EL (cell line): ENCODE data around the gene MEGF6.
A peak's percentile ranks its signal among the peaks of the same experiment; 100 is the strongest.

ENCODE experiments used
- DNase-seq: peaks from one replicate; pipeline ENCODE4 v3.0.0-alpha.2; 2016

Gene MEGF6

GRCh38 chr1:3568815-3569435 is 42.4 kb downstream of the MEGF6 start:
- no peak for DNase-seq

DNA sequence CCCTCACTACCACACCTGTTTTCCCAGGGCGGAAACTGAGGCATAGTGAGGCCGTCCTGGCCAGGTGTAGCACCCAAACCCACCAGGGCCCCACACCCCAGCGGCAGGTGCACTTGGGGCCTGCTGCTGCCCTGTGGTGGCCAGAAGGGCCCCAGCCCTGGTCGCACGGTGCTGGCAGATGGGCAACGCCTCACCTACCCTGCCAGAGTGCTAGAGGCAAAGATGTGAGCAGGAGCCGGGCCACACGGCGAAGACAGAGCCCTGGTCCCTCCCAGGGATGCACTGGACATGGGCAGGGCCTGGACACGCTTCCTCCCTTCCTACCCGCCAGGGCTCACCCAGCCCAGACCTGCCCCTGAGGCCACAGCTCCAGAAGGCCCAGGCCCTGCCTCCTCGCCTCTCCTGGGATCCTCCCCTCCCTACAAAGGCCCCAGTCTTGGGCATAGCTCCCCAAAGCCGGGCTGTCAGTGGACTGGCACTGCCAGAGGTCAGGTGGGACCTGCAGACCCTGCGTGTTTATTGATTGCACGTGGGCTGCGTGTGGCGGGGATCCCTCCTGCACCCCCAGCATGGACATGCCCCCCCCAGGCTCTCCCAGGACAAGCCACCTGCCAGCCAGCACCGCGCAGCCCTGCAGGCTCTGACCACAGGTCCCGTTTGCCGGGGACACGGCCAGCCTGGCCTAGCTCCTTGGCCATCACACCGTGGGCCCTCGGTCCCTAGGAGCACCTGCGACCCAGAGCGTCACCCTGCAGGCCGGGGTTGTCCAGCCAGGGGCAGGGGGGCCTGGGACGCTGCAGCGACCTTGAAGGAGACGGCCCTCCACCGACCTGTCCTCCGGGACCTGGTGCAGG is 44.1 kb downstream of the MEGF6 start:
- DNase-seq, result no peak

DNA sequence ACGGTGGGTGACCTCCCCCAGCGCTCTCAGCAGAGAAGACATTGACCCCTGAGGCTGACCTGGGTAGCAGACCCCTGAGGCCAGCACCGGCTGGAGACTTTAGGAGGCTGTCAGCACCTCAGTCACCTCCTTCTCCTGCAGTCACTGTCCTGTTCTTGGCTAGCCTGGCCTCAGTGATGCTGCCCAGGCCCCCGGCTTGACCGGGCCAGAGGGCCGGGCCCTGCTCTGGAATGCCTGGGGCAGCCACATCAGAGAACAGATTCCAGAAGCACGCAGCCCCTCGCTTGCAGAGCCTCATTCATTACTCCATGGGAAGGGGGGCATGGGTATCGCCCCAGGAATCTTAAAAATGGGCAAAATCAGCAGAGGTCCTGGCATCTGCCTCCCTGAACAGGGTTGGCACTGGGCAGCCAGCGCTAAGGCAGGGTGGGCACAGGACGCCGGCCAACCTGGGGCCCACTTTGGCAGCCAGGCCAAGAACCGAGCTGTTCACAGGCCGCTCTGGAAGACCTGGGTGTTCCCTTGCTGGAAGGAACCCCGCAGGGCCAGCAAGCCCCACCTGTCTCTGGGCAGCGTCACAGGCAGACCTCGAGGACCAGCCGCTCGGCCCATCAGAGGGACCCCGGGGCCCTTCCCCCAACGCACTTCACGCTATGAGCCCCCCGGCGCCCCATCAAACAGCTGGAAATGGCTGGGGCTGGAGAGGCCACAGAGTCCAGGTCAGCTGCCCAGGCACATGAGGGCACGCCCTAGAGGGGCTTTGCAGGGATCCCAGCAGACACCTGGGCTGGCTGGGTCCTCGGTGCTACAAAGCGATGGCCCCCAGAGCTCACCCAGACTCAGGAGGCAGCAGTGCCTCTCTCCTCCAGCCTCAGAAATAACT is 45.1 kb downstream of the MEGF6 start:
- DNase-seq, result no peak

DNA sequence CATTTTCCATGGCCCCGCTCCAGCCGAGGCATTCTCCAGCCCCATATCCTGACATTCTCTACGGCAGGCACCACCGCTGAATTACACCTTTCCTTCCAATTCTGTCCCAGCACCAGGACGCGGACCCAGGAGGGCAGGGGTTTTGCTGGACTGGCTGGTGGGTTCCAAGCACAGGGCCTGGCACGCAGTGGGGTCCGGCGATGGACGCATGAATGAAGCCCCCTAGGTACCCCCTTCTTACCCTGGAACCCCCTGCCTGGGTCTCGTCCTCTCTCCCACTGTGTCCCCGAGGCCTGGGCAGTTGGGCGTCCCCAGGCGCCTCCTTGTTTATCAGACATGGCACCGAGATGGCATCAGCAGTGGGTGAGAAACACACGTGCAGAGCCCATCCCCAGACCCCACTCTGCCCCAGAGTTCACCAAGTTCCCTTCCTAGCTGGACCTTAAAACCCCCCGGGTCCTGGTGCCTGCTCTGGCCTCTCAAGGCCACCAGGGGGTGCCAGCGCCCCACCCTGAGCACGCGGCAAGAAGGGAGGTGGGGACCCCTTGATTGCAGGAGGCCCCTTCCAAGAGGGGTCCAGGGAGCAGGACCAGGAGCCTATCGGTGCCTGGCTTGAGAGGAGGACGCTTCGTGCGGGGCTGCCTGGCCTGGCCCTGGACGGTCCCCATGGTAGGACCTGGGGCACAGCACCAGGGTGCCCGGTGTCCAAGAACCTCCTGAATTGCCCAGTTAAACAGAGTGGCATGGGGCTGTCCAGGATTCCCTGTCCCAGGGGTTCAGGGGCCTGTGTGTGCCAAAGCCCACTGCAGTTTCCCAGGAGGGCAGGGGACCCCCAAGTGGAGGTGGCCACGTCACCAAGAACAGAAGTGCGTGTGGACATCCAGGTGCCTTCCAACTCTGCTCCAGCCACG is 46.1 kb downstream of the MEGF6 start:
- peak; percentile 26 for DNase-seq

GRCh38 chr1:3563610-3564009 is 47.7 kb downstream of the MEGF6 start:
- no peak for DNase-seq

DNA sequence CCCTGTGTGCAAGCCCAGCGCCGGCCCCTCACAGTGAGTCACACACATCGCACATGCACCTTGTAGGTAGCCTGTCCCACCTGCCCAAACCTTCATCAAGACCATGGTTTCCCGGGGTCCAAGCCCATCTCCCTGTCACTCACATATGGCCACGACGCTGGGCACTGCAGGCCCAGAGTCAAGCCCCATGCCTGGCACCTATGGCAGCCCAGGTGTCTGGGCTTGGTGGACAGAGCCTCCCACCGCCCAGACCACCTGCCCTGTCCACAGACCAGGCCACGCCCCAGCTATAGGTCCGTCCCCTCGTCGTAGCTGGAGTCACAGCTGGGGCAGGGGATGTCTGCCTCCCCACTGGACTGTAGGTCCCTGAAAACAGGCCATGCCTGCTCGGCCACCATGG is 48.2 kb downstream of the MEGF6 start:
- no peak for DNase-seq

DNA sequence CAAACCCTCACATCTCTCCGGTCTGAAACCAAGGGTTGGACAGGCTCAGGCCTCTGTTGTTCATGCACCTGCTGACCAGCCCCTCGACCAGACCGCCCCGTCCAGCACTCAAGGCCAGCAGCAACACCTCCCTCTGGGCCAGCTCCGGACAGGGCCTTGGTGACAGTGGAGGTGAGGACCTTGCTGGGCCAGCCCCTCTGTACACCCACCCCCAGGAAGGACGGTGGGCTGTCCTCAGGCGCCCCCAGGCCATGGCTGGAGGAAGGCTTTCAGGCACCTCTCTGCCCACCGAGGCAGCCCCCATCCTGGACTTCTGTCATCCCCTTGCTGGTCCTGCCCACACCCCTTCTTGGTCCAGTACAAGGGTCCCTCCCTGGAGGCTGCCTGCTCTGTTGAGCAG is 48.6 kb downstream of the MEGF6 start:
- no peak for DNase-seq

- no peak for DNase-seq
Measured at GRCh38 chr1:3561702-3562101, 49.6 kb downstream of the MEGF6 start.

DNA sequence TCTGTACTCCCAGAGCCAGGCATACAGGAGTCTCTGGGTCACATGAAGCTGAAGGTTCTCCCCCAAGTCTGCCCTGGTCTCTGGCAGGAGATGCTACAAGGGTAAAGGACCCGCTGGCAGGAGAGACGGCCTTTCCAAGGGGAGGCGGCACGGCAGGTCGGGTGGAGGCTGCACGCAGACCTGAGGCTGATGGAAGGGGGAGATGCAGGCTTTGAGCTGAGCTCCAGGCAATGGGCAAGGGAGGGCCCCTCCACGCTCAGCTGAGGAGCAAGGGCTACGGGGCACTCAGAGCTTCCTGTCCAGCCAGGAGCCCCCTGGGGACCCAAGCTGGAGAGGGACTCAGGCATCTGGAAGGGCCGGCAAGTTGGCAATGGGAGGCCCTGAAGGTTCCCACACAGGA is 50.3 kb downstream of the MEGF6 start:
- DNase-seq, result no peak

- DNase-seq, result no peak
Measured at GRCh38 chr1:3560251-3560871, 50.9 kb downstream of the MEGF6 start.

DNA sequence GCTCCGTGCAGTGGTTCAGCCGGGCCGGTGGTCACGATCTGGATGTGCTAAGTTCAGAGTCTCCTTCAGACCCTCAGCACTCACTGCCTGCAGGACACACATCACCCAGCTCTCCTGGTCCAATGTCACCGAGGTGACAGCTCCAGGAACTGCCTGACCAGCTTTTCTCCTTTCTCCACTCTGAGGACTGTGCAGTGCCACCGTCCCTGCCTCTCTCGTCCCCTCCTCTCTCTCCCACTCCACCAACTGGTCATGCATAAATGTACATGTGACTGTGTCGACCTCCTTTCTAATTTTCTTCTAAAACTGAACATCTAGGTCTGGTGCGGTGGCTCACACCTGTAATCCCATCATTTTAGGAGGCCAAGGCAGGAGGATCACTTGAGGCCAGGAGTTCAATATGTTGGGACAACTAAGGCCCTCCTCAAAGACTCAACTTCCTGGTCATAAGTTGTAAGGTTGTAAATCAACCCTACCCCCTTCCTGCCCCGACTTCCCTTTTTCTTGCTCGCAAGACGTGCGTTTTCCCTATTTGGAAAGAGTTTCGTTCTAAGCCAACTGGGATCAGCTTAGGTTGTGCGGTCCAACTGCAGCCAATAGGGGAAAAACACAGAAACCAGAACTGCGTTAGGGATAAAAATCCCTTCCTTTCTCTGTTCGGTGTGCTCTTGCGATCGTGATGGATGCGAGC is 53.1 kb downstream of the MEGF6 start:
- DNase-seq, result no peak

- no peak for DNase-seq
Measured at GRCh38 chr1:3557366-3557765, 53.9 kb downstream of the MEGF6 start.

DNA sequence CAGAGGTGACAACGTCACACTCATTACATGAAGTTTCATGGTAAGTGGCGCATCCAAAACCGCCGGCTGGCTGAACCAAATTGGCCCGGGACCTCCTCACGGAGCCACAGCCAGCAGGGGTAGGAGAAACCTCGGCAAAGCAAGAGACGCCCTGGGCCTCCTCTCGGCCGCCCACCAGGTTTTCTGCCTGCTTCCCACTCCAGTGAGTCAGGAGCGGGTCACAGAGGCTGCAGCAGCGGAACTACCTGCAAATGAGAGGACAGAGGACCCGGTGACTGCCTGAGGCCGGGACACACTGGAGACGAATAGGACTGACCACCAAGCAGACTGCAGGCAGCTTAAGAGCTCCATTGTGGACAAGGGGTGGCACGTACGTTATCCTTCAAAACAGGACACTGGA is 55.0 kb downstream of the MEGF6 start:
- DNase-seq, result no peak

- no peak for DNase-seq
Measured at GRCh38 chr1:3555131-3555920, 56.0 kb downstream of the MEGF6 start.

DNA sequence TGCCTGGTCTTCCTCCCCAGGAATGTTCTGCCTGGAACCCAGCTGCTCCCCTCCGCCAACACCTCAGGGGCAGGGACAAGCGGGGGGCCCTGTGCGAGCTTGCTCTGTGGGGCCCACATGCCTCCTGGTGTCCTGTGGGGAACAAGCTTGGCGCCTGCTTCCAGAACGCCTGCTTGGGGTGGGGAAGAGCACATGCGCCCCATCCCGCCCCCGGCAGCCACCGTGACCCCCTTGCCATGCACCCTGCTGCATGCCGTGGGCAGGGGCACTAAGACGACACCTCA is 57.4 kb downstream of the MEGF6 start:
- DNase-seq, result no peak

DNA sequence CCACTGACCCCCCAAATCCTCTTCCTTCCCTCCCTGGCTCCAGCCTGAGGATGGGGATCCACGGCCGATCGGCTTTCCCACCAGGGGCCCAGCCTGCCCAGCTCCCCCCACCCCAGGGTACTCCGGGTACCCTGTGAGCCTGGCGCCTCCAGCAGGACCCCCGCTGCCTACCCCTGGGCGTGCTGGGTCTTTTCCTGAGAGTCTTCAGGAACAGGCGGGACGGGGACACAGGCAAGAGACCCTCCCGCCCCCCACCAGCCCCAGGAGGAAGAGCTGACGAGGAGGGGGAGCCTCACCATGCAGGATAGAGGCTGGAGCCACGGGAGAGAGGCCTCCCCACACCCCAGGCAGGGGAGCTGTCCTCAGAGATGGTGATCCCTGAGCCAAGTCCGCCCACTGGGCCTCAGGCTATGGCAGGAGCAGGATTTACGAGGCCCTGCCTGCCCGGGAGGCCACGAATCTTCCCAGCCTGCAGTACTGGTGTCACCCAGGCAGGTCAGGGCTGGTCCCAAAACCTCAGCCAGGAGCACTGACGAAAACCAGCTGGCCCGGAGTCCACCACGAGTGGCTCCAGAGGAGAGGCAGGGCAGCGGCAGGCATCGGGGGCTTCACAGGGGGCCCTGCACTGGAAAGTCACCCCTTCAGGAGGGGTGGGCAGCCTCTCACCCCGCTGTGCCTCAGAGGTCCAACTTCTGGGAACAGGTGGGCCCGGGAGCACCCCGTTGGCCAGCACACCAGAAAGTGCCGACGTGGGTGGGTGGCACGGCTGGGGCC is 58.0 kb downstream of the MEGF6 start:
- DNase-seq, result peak; percentile 60

DNA sequence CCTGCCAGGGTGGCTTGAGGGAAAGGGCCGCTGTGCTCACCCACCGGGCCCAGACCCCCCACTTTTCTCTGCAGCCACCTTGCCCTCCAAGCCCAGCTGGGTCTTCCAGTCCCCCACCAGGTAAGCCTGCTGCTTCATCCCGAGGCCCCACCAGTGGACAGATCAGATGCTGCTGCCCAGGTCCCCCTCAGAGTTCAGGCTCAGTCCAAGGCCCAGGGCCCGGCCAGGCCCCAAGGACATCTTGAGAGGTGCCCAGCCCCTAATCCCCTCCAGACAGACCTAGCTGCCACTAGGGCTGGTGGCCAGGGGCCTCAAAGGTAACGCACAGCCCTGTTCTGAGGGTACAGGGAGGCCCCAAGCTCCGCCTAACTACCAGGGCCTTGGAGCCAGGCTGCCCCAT is 58.6 kb downstream of the MEGF6 start:
- DNase-seq, result no peak

DNA sequence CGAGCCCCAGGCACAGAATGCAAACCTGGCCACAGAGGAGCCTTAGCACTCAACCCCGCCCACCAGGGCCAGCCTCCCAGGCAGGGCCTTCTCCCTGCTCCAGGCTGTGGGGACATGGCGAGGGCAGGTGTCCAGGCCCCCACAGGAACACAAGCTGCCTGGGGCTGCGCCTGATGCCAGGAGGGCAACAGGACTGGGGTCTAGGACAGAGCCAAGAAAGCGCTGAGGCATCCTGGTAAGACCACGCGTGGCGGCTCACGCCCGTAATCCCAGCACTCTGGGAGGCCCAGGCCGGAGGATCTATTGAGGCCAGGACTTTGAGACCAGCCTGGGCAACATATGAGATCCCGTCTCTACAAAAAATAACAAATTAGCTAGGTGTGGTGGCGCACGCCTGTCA is 59.1 kb downstream of the MEGF6 start:
- no peak for DNase-seq

DNA sequence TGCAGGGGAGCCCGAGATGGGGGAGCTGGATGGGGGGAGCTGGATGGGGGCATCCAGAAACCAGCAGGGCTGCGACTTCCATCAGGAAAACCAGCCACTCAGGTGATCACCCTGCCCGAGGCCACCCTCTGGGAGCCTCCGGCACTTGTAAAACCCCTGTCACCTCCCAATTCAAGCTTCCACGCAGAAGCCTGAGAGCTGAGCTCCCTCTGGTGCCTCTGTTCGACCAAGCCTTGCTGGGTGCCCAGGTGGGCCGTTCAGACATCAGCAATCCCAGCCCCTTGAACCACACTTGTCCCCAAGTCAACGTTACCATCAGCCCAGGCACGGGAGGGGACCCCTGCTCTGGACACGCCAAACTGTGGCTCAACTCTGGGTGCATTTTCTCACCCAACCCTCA is 59.6 kb downstream of the MEGF6 start:
- no peak for DNase-seq

DNA sequence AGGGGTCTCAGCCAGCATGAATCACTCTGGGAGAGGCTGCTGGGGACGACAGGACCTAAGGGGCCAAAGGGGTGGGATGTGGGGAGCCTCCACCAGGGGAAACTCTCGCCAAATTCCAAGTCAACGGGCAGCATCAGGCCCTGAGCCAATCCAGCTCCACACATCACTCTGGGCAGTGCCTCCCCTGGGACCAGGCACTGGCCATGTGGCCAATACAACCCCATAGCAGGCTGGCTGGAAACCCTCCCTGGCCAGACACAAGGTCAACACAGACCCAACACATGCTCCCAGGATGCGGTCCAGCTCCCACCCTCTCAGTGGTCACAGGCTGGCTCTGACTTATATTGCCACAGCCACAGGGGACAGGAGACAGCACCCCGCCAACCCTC is 60.0 kb downstream of the MEGF6 start:
- no peak for DNase-seq
